Mucosa of rectum (tissue), 2 donors: Measurements from ENCODE around the gene R3HDM2.
"Not testable (repeated sequence)": the region's sequence is repeated elsewhere in the genome, so short reads cannot be mapped to it uniquely, and the experiment has no call there.

Experiments
- H3K27ac ChIP-seq, 2 donors: one replicate each; pipeline ENCODE4 v1.7.0; 2013; ENCODE audit warnings: inconsistent platforms in 2 of 2, low read depth in 2 of 2, low read length in 2 of 2
- H3K27me3 ChIP-seq, 2 donors: one replicate each; pipeline ENCODE4 v1.7.0; 2013; ENCODE audit warnings: low read length in 2 of 2; ENCODE audit not compliant: control insufficient read depth in 2 of 2, insufficient read depth in 2 of 2
- H3K36me3 ChIP-seq, 2 donors: one replicate each; pipeline ENCODE4 v1.7.0; 2013; ENCODE audit warnings: low read length in 2 of 2; ENCODE audit not compliant: control insufficient read depth in 2 of 2, insufficient read depth in 2 of 2
- H3K4me1 ChIP-seq, 2 donors: one replicate each; pipeline ENCODE4 v1.7.0; 2013; ENCODE audit warnings: low read length in 2 of 2, mild to moderate bottlenecking in 1 of 2; ENCODE audit not compliant: control insufficient read depth in 2 of 2, insufficient read depth in 2 of 2
- H3K4me3 ChIP-seq, 2 donors: one replicate each; pipeline ENCODE4 v1.7.0; 2013; ENCODE audit warnings: low read length in 2 of 2
- H3K9ac ChIP-seq, 2 donors: one replicate each; pipeline ENCODE4 v1.7.0; 2013; ENCODE audit warnings: low read length in 2 of 2, low read depth in 1 of 2, mild to moderate bottlenecking in 1 of 2
- H3K9me3 ChIP-seq, 2 donors: one replicate each; pipeline ENCODE4 v1.7.0; 2013; ENCODE audit warnings: low read length in 2 of 2; ENCODE audit not compliant: control insufficient read depth in 2 of 2
- donor health status: healthy.
- donor health status: Normal muscosa, but diverticular disease.

The R3HDM2 gene

GRCh38 chr12:57276935-57277563, 153.8 kb downstream of the R3HDM2 start:
- Histone ChIP-seq H3K9me3 (no peaks in the 10 kb centered on the region), H3K27ac (no peak overlapping the region), H3K4me3 (no peak overlapping the region), H3K27me3 (no peaks in the 10 kb centered on the region), H3K9ac (no peak overlapping the region), H3K4me1 (peaks cover 3 to 11% of the 10 kb centered on the region in 2 donors), H3K36me3 (peaks cover 32 to 45% of the 10 kb centered on the region in 2 donors)

DNA sequence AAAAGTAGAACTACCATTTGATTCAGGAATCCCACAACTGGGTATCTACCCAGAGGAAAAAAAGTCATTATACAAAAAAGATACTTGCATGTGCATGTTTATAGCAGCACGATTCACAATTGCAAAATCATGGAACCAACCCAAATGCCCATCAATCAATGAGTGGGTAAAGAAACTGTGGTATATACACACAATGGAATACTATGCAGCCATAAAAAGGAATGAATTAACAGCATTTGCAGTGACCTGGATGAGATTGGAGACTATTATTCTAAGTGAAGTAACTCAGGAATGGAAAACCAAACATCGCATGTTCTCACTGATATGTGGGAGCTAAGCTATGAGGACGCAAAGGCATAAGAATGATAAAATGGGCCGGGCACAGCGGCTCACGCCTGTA, 154.6 kb downstream of the R3HDM2 start:
- H3K9me3 ChIP-seq, H3K9ac ChIP-seq, H3K4me3 ChIP-seq, H3K27me3 ChIP-seq, H3K27ac ChIP-seq: not testable (repeated sequence)
- Histone ChIP-seq H3K4me1 (peaks cover 3 to 11% of the 10 kb centered on the region in 2 donors), H3K36me3 (peaks cover 34 to 48% of the 10 kb centered on the region in 2 donors)

GRCh38 chr12:57273516-57273915, 157.3 kb downstream of the R3HDM2 start:
- H3K9ac ChIP-seq: no peak overlapping the region
- H3K27ac ChIP-seq: no peak overlapping the region
- no peaks in the 10 kb centered on the region for H3K27me3 ChIP-seq
- no peaks in the 10 kb centered on the region for H3K9me3 ChIP-seq
- no peaks in the 10 kb centered on the region for H3K4me1 ChIP-seq
- H3K4me3 ChIP-seq: no peak overlapping the region
- H3K36me3 ChIP-seq: peaks cover 48 to 51% of the 10 kb centered on the region in 2 donors

- H3K36me3 ChIP-seq: peaks cover 45 to 52% of the 10 kb centered on the region in 2 donors
- no peak overlapping the region for H3K9ac ChIP-seq
- no peaks in the 10 kb centered on the region for H3K9me3 ChIP-seq
- H3K4me3 ChIP-seq: no peak overlapping the region
- no peaks in the 10 kb centered on the region for H3K27me3 ChIP-seq
- no peak overlapping the region for H3K27ac ChIP-seq
- H3K4me1 ChIP-seq: no peaks in the 10 kb centered on the region
Measured at GRCh38 chr12:57272337-57273151, 158.3 kb downstream of the R3HDM2 start.

DNA sequence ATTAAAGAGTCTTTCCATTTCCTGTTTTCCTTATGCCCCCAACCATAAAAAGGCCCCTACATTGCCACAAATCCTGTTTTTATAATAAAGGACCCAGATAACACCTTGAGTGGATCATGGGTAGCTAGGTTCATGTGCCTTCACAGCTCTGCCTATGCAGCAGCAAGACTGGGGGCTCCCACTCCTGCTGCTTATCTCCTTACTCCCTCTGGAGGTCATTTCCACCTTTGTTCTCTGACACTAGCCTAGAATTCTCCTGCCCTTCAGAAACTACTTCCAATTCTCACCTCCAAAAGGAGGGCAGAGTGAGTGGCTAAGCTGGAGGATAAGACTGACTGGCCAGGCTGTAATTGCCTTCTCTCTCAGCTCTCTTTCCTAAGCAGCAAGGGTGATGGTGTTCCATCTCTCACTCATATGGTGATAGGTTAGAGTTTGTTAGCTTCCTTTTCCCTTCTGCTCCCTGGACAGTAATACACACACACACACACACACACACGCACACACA, 159.8 kb downstream of the R3HDM2 start:
- H3K27ac ChIP-seq: no peak overlapping the region

DNA sequence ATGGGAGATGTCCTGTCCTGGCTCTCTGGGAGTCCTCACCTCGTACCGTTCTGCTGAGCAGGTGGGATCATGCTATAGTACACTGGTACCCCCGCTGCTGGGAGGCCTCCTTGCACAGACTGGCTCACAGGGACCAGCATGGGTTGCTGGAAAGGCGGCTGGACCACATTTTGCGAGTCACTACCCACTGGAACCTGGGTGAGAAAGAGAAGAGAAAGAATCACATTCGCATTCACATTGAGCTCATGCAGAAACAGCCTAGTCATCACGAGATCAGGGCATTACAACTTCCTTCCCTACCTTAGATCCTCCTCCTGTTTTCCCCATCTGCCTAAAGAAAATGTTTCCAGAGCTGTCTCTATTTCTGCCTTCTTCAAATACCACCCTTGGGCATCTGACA, 162.6 kb downstream of the R3HDM2 start:
- Histone ChIP-seq H3K9ac (no peak overlapping the region), H3K36me3 (peaks cover 46 to 52% of the 10 kb centered on the region in 2 donors), H3K4me3 (no peak overlapping the region), H3K9me3 (no peaks in the 10 kb centered on the region), H3K27me3 (no peaks in the 10 kb centered on the region), H3K27ac (no peak overlapping the region), H3K4me1 (no peaks in the 10 kb centered on the region)

More for the DNA sequence above, 159.8 kb downstream of the R3HDM2 start:
- peaks cover 53 to 56% of the 10 kb centered on the region in 2 donors for H3K36me3 ChIP-seq
- no peak overlapping the region for H3K4me3 ChIP-seq
- no peaks in the 10 kb centered on the region for H3K9me3 ChIP-seq
- H3K4me1 ChIP-seq: no peaks in the 10 kb centered on the region
- no peak overlapping the region for H3K9ac ChIP-seq
- H3K27me3 ChIP-seq: no peaks in the 10 kb centered on the region

- Histone ChIP-seq H3K36me3 (peaks cover 41 to 51% of the 10 kb centered on the region in 2 donors), H3K9me3 (no peaks in the 10 kb centered on the region), H3K27me3 (no peaks in the 10 kb centered on the region), H3K4me1 (no peaks in the 10 kb centered on the region), H3K4me3 (no peak overlapping the region), H3K9ac (no peak overlapping the region), H3K27ac (no peak overlapping the region)
Measured at GRCh38 chr12:57266681-57267080, 164.2 kb downstream of the R3HDM2 start.

- no peak overlapping the region for H3K9ac ChIP-seq
- H3K9me3 ChIP-seq: no peaks in the 10 kb centered on the region
- H3K27ac ChIP-seq: no peak overlapping the region
- no peaks in the 10 kb centered on the region for H3K27me3 ChIP-seq
- H3K4me3 ChIP-seq: no peak overlapping the region
- H3K36me3 ChIP-seq: peaks cover 44 to 57% of the 10 kb centered on the region in 2 donors
- H3K4me1 ChIP-seq: no peaks in the 10 kb centered on the region
Measured at GRCh38 chr12:57263096-57263495, 167.7 kb downstream of the R3HDM2 start.

DNA sequence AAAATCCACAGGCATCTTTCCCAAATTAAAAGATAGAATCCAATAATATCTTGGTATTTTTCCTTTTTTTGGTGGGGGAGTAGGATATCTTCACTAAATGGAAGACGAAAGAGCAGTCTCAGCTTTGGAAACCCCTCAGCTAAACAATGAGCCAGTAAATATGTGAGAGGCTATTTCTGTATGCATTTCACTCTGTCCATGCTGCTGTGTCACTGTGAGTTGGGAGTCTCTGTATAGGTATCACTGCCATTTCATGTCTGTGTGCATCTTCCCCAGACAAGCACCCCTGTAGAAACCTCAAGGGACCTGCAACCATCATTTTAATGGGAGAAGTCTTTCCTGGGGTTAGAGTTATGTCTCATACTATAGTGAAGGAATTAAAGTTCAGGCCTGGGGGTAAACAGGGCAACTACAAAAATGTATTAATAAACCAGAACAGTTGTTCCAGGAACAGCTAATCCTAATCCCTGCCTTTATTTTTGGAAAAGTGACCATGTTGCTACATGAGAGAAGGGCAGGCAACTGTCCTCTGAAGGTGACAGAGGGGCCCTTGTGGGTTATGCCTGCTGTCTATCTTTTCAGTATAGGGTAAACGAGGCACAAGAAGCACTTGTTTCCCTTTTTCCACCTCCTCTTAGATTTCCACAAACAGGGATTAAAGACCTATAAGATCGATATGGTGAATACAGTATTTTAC, 168.6 kb downstream of the R3HDM2 start:
- no peaks in the 10 kb centered on the region for H3K9me3 ChIP-seq
- H3K4me1 ChIP-seq: no peaks in the 10 kb centered on the region
- no peak overlapping the region for H3K9ac ChIP-seq
- no peak overlapping the region for H3K4me3 ChIP-seq
- H3K27ac ChIP-seq: no peak overlapping the region
- H3K36me3 ChIP-seq: peaks cover 50 to 57% of the 10 kb centered on the region in 2 donors
- no peaks in the 10 kb centered on the region for H3K27me3 ChIP-seq

DNA sequence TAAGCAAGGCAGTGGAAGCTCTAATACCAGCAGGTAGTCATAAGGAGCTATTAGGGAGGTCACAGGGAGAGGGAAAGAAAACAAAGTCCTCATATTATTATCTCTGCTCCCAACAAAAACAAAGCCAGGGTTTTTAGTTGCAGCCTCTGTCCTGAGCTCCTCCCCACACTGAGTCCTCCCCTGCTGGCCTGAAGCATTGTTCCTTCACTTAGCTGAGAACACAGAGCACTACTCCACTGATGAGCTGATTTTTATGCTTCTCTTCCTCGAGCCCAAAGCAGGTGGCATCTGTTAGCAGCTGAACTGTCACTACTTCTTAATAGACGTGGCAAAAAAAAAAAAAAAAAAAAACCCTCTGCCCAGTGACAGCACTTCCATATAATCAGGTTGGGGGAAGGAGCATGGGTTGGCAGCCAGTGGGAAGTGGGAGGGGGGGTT, 169.4 kb downstream of the R3HDM2 start:
- H3K9ac ChIP-seq: no peak overlapping the region
- no peak overlapping the region for H3K4me3 ChIP-seq
- peaks cover 45 to 55% of the 10 kb centered on the region in 2 donors for H3K36me3 ChIP-seq
- H3K9me3 ChIP-seq: no peaks in the 10 kb centered on the region
- no peaks in the 10 kb centered on the region for H3K4me1 ChIP-seq
- no peaks in the 10 kb centered on the region for H3K27me3 ChIP-seq
- H3K27ac ChIP-seq: no peak overlapping the region
